GM12892 (cell line): Measurements from ENCODE around the gene PRSS38.
"Not testable (repeated sequence)": the region's sequence is repeated elsewhere in the genome, so short reads cannot be mapped to it uniquely, and the experiment has no call there.

Source experiments
- POLR2A ChIP-seq: IDR thresholded peaks from 2 replicates; pipeline ENCODE4 v1.6.1; 2011; ENCODE audit warnings: low read depth, low read length, control low read depth
- POLR2AphosphoS5 ChIP-seq: IDR thresholded peaks from 2 replicates; pipeline ENCODE4 v1.6.1; 2011; ENCODE audit warnings: low read depth, low read length, control low read depth
- TAF1 ChIP-seq: IDR thresholded peaks from 2 replicates; pipeline ENCODE4 v1.6.1; 2011; ENCODE audit warnings: low read depth, mild to moderate bottlenecking, control low read depth, low read length, borderline replicate concordance

DNA sequence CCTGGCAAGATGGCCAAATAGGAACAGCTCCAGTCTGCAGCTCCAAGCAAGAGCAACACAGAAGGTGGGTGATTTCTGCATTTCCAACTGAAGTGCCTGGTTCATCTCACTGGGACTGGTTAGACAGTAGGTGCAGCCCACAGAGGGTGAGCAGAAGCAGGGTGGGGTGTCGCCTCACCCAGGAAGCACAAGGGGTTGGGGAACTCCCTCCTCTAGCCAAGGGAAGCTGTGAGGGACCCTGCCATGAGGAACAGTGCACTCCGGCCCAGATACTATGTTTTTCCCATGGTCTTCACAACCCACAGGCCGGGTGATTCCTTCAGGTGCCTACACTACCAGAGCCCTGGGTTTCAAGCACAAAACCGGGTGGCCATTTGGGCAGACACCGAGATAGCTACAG, 56.4 kb downstream of the PRSS38 start:
- not testable (repeated sequence) for TF ChIP-seq POLR2AphosphoS5, TAF1, POLR2A
